Measurements from ENCODE around the gene MTUS2. TPM values are rescaled to one million over a fixed set of nuclear protein-coding genes. Genes with fewer than 3 reads are reported as not detected.

The MTUS2 gene
- total RNA-seq, 1 experiment from 2014 or later: 0.35 TPM

DNA sequence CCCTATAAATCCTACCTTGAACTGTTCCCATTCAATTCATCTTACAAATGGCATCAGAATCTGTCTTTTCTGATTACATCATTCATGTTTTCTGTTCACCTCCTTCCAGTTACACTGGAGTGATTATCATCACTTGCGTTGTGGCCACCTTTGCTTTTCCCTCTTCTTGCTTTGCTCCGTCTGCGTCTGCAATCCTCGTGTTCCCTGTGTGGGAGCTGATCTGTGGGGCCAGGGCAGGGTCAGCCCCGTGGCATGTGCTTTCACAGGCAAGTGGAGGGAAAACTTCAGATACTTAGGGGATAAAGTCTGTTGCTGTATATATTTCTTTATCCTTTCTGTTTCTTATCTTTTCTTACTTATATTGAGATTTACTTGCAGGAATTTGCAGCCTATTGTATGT is 497.7 kb downstream of the MTUS2 start:
- no peaks in the 10 kb centered on the region; the same call in 1 of the 2 replicates for H3K4me1 ChIP-seq (ENCODE audit: insufficient read depth, low read length)
- H4K5ac ChIP-seq (ENCODE audit: insufficient read length, low read depth, low read length): no peak overlapping the region
- no peak overlapping the region for H2BK12ac ChIP-seq (ENCODE audit: insufficient read length, low read depth, low read length)
- H3K14ac ChIP-seq (ENCODE audit: insufficient read depth, low read length): no peak overlapping the region
- no peak overlapping the region for H2AK5ac ChIP-seq (ENCODE audit: insufficient read length, low read length)
- H2BK120ac ChIP-seq (ENCODE audit: low read depth, low read length, poor library complexity, severe bottlenecking): no peak overlapping the region
- no peak overlapping the region for H4K91ac ChIP-seq (ENCODE audit: insufficient read length, low read depth, low read length)
- H3K56ac ChIP-seq (ENCODE audit: insufficient read length, low read depth, low read length): no peak overlapping the region
- no peak overlapping the region for H3K9ac ChIP-seq (ENCODE audit: extremely low read depth, insufficient read length, low read length)
- H3K36me3 Mint-ChIP-seq (ENCODE audit: insufficient read depth in 1 of 3, low read depth in 3 of 3): no peaks in the 10 kb centered on the region; a peak in 1 of 7 replicates
- H4K20me1 ChIP-seq (ENCODE audit: control insufficient read depth, insufficient read depth, insufficient read length): no peaks in the 10 kb centered on the region
- no peak overlapping the region for H2BK15ac ChIP-seq (ENCODE audit: low read depth, low read length)
- no peak overlapping the region for H3K4me3 Mint-ChIP-seq
- H3T11ph ChIP-seq (ENCODE audit: low read length): no peak overlapping the region
- no peak overlapping the region for H2BK20ac ChIP-seq (ENCODE audit: low read depth, low read length, poor library complexity, severe bottlenecking)
- no peaks in the 10 kb centered on the region for H3K79me1 ChIP-seq (ENCODE audit: insufficient read depth, low read depth, low read length, poor library complexity, severe bottlenecking)
- no peak overlapping the region for H2AFZ ChIP-seq (ENCODE audit: low read length)
- H4K8ac ChIP-seq (replicated peaks; ENCODE audit: insufficient read length, low read depth, low read length): no peak overlapping the region
- H3K4ac ChIP-seq (ENCODE audit: low read depth, low read length): no peak overlapping the region
- no peak for DNase-seq
- WGBS (ENCODE audit: extremely low coverage, insufficient read length, low lambda C conversion rate): no CpG with 5 or more reads among the region's 5 CpGs
- no peaks in the 10 kb centered on the region for H3K27me3 ChIP-seq (ENCODE audit: insufficient read depth, low read length)
- H3K27ac ChIP-seq (ENCODE audit: insufficient read length, low read depth, low read length): no peak overlapping the region
- H3K79me2 ChIP-seq (ENCODE audit: insufficient read depth, low read length): no peaks in the 10 kb centered on the region
- H3K18ac ChIP-seq (ENCODE audit: insufficient read length, low read depth, low read length): no peak overlapping the region
- TF ChIP-seq, protein P1, sequence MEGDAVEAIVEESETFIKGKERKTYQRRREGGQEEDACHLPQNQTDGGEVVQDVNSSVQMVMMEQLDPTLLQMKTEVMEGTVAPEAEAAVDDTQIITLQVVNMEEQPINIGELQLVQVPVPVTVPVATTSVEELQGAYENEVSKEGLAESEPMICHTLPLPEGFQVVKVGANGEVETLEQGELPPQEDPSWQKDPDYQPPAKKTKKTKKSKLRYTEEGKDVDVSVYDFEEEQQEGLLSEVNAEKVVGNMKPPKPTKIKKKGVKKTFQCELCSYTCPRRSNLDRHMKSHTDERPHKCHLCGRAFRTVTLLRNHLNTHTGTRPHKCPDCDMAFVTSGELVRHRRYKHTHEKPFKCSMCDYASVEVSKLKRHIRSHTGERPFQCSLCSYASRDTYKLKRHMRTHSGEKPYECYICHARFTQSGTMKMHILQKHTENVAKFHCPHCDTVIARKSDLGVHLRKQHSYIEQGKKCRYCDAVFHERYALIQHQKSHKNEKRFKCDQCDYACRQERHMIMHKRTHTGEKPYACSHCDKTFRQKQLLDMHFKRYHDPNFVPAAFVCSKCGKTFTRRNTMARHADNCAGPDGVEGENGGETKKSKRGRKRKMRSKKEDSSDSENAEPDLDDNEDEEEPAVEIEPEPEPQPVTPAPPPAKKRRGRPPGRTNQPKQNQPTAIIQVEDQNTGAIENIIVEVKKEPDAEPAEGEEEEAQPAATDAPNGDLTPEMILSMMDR (conservative IDR thresholded peaks at IDR 0.05): no peak
- H3K23me2 ChIP-seq (ENCODE audit: insufficient read length, low read depth, low read length, poor library complexity, severe bottlenecking): no peaks in the 10 kb centered on the region
- no peak overlapping the region; a peak in 1 of 7 replicates for H3K27ac Mint-ChIP-seq
- H3K4me2 ChIP-seq (ENCODE audit: insufficient read depth, insufficient read length, low read length): no peak overlapping the region
- no peaks in the 10 kb centered on the region for H3K9me3 ChIP-seq (ENCODE audit: control insufficient read depth, low read depth, low read length)
- H3K23ac ChIP-seq (ENCODE audit: insufficient read length, low read depth, low read length): no peak overlapping the region
- no peak overlapping the region for H2BK5ac ChIP-seq (ENCODE audit: insufficient read length, low read length)
- no peaks in the 10 kb centered on the region for H3K27me3 Mint-ChIP-seq (ENCODE audit: low read depth)
- H3K9me3 Mint-ChIP-seq: peaks cover 0 to 4% of the 10 kb centered on the region in 2 experiments; a peak in 2 of 5 replicates
- peaks cover 0 to 7% of the 10 kb centered on the region in 2 experiments; a peak in 3 of 4 replicates for H3K4me1 Mint-ChIP-seq

Data from H9 (cell line).